Ectodermal cell (in vitro differentiated cells): ENCODE data around the gene PRR16.
"Not testable (repeated sequence)": the region's sequence is repeated elsewhere in the genome, so short reads cannot be mapped to it uniquely, and the experiment has no call there.

Source experiments
- H3K27ac ChIP-seq: 2 replicates; pipeline ENCODE4 v1.7.0; 2013; ENCODE audit warnings: mild to moderate bottlenecking, low read depth, low read length; ENCODE audit not compliant: insufficient read depth, poor library complexity, severe bottlenecking
- H3K27me3 ChIP-seq: 2 replicates; pipeline ENCODE4 v1.7.0; 2013; ENCODE audit warnings: mild to moderate bottlenecking, low read length; ENCODE audit not compliant: insufficient read depth, control insufficient read depth, poor library complexity, severe bottlenecking
- H3K36me3 ChIP-seq: one replicate; pipeline ENCODE4 v1.7.0; 2013; ENCODE audit warnings: low read length; ENCODE audit not compliant: control insufficient read depth, insufficient read depth
- H3K4me1 ChIP-seq: one replicate; pipeline ENCODE4 v1.7.0; 2013; ENCODE audit warnings: low read length; ENCODE audit not compliant: control insufficient read depth, insufficient read depth
- H3K4me3 ChIP-seq: 2 replicates; pipeline ENCODE4 v1.7.0; 2013; ENCODE audit warnings: low read depth, low read length, control low read depth; ENCODE audit not compliant: insufficient read depth
- H3K9me3 ChIP-seq: 2 replicates; pipeline ENCODE4 v1.7.0; 2013; ENCODE audit warnings: mild to moderate bottlenecking, low read length, moderate library complexity; ENCODE audit not compliant: control insufficient read depth
- WGBS, 2 experiments: methylation state at CpG; one replicate each; pipeline ENCODE4 v1.1.7; 2013; ENCODE audit warnings: missing lambda C conversion rate in 2 of 2; 5-methylcytosine and 5-hydroxymethylcytosine counted together

Gene PRR16

DNA sequence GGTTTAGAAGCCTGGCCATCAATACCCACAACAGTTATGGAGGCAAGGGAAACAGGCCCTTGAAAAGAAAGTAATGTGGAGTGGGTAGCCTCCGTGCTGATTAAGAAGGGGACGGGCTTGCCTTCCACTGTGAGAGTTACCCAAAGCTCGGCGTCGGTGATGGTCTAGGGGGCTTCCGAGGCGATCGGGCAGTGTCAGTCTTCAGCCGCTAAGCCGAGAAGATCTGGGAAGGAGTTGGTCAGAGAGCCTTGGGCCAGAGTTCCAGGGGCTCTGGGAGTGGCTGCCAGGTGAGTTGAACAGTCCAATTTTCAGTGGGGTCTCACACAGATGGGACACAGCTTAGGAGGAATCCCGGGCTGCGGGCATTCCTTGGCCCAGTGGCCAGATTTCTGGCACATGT is 236.6 kb downstream of the PRR16 start:
- not testable (repeated sequence) for H3K4me3 ChIP-seq, H3K36me3 ChIP-seq, H3K27ac ChIP-seq, H3K9me3 ChIP-seq, H3K4me1 ChIP-seq
- WGBS, 2 experiments = 56 to 63% methylated on average over 10 of the region's 12 CpGs
- peaks cover 22% of the 10 kb centered on the region for H3K27me3 ChIP-seq

DNA sequence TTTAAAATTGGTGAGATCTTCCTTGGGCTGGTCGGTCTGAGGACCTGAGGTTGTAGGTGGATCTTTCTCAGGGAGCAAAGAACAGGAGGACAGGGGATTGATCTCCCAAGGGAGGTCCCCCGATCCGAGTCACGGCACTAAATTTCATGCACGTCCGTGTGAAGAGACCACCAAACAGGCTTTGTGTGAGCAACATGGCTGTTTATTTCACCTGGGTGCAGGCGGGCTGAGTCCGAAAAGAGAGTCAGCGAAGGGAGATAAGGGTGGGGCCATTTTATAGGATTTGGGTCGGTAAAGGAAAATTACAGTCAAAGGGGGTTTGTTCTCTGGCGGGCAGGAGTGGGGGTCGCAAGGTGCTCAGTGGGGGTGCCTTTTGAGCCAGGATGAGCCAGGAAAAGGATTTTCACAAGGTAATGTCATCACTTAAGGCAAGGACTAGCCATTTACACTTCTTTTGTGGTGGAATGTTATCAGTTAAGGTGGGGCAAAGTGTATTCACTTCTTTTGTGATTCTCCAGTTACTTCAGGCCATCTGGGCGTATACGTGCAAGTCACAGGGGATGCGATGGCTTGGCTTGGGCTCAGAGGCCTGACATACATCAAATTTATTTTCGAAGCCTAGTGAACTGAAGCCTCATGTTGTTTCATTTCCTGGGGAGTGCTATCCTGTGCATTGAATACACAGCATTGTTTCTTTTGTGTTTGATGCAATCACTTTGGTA is 238.9 kb downstream of the PRR16 start:
- not testable (repeated sequence) for H3K27ac ChIP-seq, H3K9me3 ChIP-seq, H3K4me3 ChIP-seq, H3K36me3 ChIP-seq, H3K4me1 ChIP-seq
- peaks cover 22% of the 10 kb centered on the region for H3K27me3 ChIP-seq
- 8 to 15% methylated on average over 10 to 16 of the region's 16 CpGs for WGBS, 2 experiments

GRCh38 chr5:120703918-120704587 is 240.0 kb downstream of the PRR16 start:
- H3K36me3 ChIP-seq = no peaks in the 10 kb centered on the region
- no peaks in the 10 kb centered on the region for H3K9me3 ChIP-seq
- no peak overlapping the region for H3K4me3 ChIP-seq
- no peak overlapping the region for H3K27ac ChIP-seq
- H3K4me1 ChIP-seq = peaks cover 4% of the 10 kb centered on the region
- peaks cover 22% of the 10 kb centered on the region for H3K27me3 ChIP-seq
- WGBS, 2 experiments = 8 to 12% methylated on average over 1 of the region's 1 CpG

- H3K4me1 ChIP-seq = peaks cover 4% of the 10 kb centered on the region
- H3K27me3 ChIP-seq = peaks cover 19% of the 10 kb centered on the region
- H3K36me3 ChIP-seq = no peaks in the 10 kb centered on the region
- H3K4me3 ChIP-seq = no peak overlapping the region
- H3K9me3 ChIP-seq = no peaks in the 10 kb centered on the region
- no peak overlapping the region for H3K27ac ChIP-seq
Observed at GRCh38 chr5:120706877-120707276, 242.8 kb downstream of the PRR16 start.

DNA sequence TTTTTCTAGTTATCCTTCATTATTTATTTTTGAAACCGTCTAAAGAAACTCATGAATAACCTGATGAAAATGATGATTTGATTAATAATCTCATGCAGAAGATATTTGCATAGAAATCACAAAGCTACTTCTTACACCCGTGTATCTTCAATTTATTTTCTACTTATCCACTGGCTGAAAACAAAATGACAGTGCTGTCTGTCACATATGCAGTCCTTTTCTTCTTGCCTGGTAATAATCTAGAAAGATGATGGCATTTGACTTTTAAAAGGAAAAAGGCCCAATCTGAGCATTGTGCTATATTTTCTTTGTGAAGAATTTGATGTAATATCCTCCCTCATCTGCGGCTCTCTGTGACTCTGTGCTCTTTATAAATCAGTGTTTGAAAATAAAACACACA is 253.3 kb downstream of the PRR16 start:
- H3K36me3 ChIP-seq = no peaks in the 10 kb centered on the region
- H3K27ac ChIP-seq = no peak overlapping the region
- H3K4me3 ChIP-seq = no peak overlapping the region
- no peaks in the 10 kb centered on the region for H3K4me1 ChIP-seq
- no peaks in the 10 kb centered on the region for H3K27me3 ChIP-seq
- WGBS, 2 experiments = 90 to 92% methylated on average over 1 to 2 of the region's 3 CpGs
- H3K9me3 ChIP-seq = no peaks in the 10 kb centered on the region

- Histone ChIP-seq H3K4me3 (no peak overlapping the region), H3K27me3 (no peaks in the 10 kb centered on the region), H3K9me3 (no peaks in the 10 kb centered on the region), H3K36me3 (no peaks in the 10 kb centered on the region), H3K4me1 (no peaks in the 10 kb centered on the region), H3K27ac (no peak overlapping the region)
Observed at GRCh38 chr5:120730214-120730613, 266.1 kb downstream of the PRR16 start.

DNA sequence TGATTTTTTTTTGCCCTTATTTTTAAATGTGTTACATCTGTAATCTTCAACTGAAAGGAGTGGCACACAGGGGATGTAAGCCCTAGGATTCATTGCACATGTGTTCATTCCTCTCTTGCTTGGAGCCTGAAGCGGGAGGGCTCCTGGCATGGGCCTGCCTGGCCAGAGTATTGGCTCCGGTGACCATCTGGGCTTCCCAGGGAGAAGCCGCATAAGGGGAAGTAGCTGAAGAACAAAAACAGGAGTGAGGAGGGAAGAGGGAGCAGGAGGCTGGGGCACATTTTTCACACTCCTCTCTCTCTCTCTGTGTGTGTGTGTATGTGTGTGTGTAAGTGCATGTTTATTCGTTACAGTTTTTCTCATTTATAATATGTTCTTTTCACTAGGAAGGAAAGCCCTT is 269.9 kb downstream of the PRR16 start:
- H3K27me3 ChIP-seq = no peaks in the 10 kb centered on the region
- peak overlapping the region; percentile 36 for H3K27ac ChIP-seq

GRCh38 chr5:120735076-120735475 is 271.0 kb downstream of the PRR16 start:
- H3K4me3 ChIP-seq = no peak overlapping the region
- H3K27me3 ChIP-seq = no peaks in the 10 kb centered on the region
- no peaks in the 10 kb centered on the region for H3K4me1 ChIP-seq
- H3K9me3 ChIP-seq = no peaks in the 10 kb centered on the region
- H3K27ac ChIP-seq = no peak overlapping the region
- H3K36me3 ChIP-seq = no peaks in the 10 kb centered on the region
- WGBS, 2 experiments = 94 to 100% methylated on average over 1 to 2 of the region's 2 CpGs

More for the DNA sequence above, 269.9 kb downstream of the PRR16 start:
- Histone ChIP-seq H3K4me3 (no peak overlapping the region), H3K9me3 (no peaks in the 10 kb centered on the region), H3K4me1 (no peaks in the 10 kb centered on the region), H3K36me3 (no peaks in the 10 kb centered on the region)
- WGBS, 2 experiments = 48 to 50% methylated on average over 3 of the region's 4 CpGs
